DOHH2 (cell line): Measurements from ENCODE around the gene UBR2.

ENCODE experiments used
- CTCF ChIP-seq: fragments of 200-600 bp; sonication (generic); IDR thresholded peaks from one replicate; pipeline ENCODE4 v1.5.1; 2014; ENCODE audit warnings: antibody characterized with exemption, mild to moderate bottlenecking, low read depth, low read length; ENCODE audit not compliant: poor library complexity, severe bottlenecking
- EZH2phosphoT487 ChIP-seq: fragments of 200-600 bp; sonication (generic); IDR thresholded peaks from 2 replicates; pipeline ENCODE4 v1.6.1; 2017; ENCODE audit warnings: borderline replicate concordance, mild to moderate bottlenecking, antibody characterized with exemption, low read length, moderate library complexity, mixed read lengths

GRCh38 chr6:42729731-42730130 lies 165.9 kb downstream of the UBR2 start:
- no peak for TF ChIP-seq CTCF
- no peak for TF ChIP-seq EZH2phosphoT487
